NCI-H526 (cell line): ENCODE results near the gene EFCAB12.

ENCODE experiments used
- DNase-seq, 2 experiments: peaks; one replicate each; lab custom pipeline; 2025; lab: John Stamatoyannopoulos, UW

EFCAB12 gene

GRCh38 chr3:129428376-129429079 is at the start of gene EFCAB12:
EFCAB12 (minus strand) TSS chr3:129428636; CDS start chr3:129428488, 148 bp downstream.
- peak; percentile 78 to 97 for DNase-seq

GRCh38 chr3:129476586-129476985 is 48.1 kb upstream of the EFCAB12 start:
- DNase-seq: no peak

GRCh38 chr3:129475863-129476262 is 47.4 kb upstream of the EFCAB12 start:
- no peak for DNase-seq

GRCh38 chr3:129474984-129475804 is 46.8 kb upstream of the EFCAB12 start:
- no peak for DNase-seq

- DNase-seq: no peak
These were observed 45.3 kb upstream of the EFCAB12 start for GRCh38 chr3:129473769-129474152.

- DNase-seq: no peak
These were observed 44.8 kb upstream of the EFCAB12 start for GRCh38 chr3:129473067-129473768.

- DNase-seq: no peak
These were observed 42.4 kb upstream of the EFCAB12 start for GRCh38 chr3:129470861-129471260.

- DNase-seq: no peak
These were observed 40.6 kb upstream of the EFCAB12 start for GRCh38 chr3:129469026-129469425.

GRCh38 chr3:129467932-129468331 is 39.5 kb upstream of the EFCAB12 start:
- DNase-seq: no peak

- DNase-seq: no peak
These were observed 35.3 kb upstream of the EFCAB12 start for GRCh38 chr3:129463716-129464115.

- DNase-seq: no peak
These were observed 34.7 kb upstream of the EFCAB12 start for GRCh38 chr3:129463094-129463493.

- no peak for DNase-seq
These were observed 34.0 kb upstream of the EFCAB12 start for GRCh38 chr3:129462361-129462968.

- no peak for DNase-seq
These were observed 33.2 kb upstream of the EFCAB12 start for GRCh38 chr3:129461461-129462146.

- DNase-seq: no peak
These were observed 32.6 kb upstream of the EFCAB12 start for GRCh38 chr3:129461022-129461421.

GRCh38 chr3:129460572-129460971 is 32.1 kb upstream of the EFCAB12 start:
- no peak for DNase-seq

GRCh38 chr3:129460155-129460554 is 31.7 kb upstream of the EFCAB12 start:
- DNase-seq: no peak

- DNase-seq: no peak
These were observed 25.3 kb upstream of the EFCAB12 start for GRCh38 chr3:129453732-129454131.

- DNase-seq: peak in 1 of 2 experiments; percentile 12
These were observed 21.1 kb upstream of the EFCAB12 start for GRCh38 chr3:129449279-129450115.

- DNase-seq: peak; percentile 96
These were observed 19.9 kb upstream of the EFCAB12 start for GRCh38 chr3:129448186-129448895.

GRCh38 chr3:129446926-129447325 is 18.5 kb upstream of the EFCAB12 start:
- no peak for DNase-seq
